HAP-1 (cell line): ENCODE measurements around the gene HCRTR1.

Source experiments
- DNase-seq, 2 experiments: peaks; one replicate each; pipeline ENCODE4 v3.0.0-alpha.2; 2016 to 2020; ENCODE audit warnings: low spot score in 2 of 2
- H3K27me3 ChIP-seq: fragments of 250-450 bp; sonication (Bioruptor Pico); 2 replicates; pipeline ENCODE4 v1.5.1; 2020; ENCODE audit warnings: low read depth, mild to moderate bottlenecking, moderate library complexity
- H3K36me3 ChIP-seq: fragments of 250-450 bp; sonication (Bioruptor Pico); replicated peaks from 2 replicates; pipeline ENCODE4 v1.5.1; 2020; ENCODE audit warnings: mild to moderate bottlenecking
- H3K4me1 ChIP-seq: fragments of 250-450 bp; sonication (Bioruptor Pico); 2 replicates; pipeline ENCODE4 v1.5.1; 2020; ENCODE audit warnings: mild to moderate bottlenecking
- H3K4me3 ChIP-seq: fragments of 250-450 bp; sonication (Bioruptor Pico); 2 replicates; pipeline ENCODE4 v1.5.1; 2020; ENCODE audit warnings: mild to moderate bottlenecking, moderate library complexity
- H3K9me3 ChIP-seq: fragments of 250-450 bp; sonication (Bioruptor Pico); 2 replicates; pipeline ENCODE4 v1.5.1; 2020; ENCODE audit warnings: mild to moderate bottlenecking, moderate library complexity
- in situ Hi-C: fragments of 300-500 bp; cut with MboI; formaldehyde crosslinking; loops from 3 replicates; pipeline ENCODE4 v1.14.3; 2020; ENCODE audit warnings: low sequenced_read_pairs, inconsistent platforms, mixed read lengths

Gene HCRTR1

DNA sequence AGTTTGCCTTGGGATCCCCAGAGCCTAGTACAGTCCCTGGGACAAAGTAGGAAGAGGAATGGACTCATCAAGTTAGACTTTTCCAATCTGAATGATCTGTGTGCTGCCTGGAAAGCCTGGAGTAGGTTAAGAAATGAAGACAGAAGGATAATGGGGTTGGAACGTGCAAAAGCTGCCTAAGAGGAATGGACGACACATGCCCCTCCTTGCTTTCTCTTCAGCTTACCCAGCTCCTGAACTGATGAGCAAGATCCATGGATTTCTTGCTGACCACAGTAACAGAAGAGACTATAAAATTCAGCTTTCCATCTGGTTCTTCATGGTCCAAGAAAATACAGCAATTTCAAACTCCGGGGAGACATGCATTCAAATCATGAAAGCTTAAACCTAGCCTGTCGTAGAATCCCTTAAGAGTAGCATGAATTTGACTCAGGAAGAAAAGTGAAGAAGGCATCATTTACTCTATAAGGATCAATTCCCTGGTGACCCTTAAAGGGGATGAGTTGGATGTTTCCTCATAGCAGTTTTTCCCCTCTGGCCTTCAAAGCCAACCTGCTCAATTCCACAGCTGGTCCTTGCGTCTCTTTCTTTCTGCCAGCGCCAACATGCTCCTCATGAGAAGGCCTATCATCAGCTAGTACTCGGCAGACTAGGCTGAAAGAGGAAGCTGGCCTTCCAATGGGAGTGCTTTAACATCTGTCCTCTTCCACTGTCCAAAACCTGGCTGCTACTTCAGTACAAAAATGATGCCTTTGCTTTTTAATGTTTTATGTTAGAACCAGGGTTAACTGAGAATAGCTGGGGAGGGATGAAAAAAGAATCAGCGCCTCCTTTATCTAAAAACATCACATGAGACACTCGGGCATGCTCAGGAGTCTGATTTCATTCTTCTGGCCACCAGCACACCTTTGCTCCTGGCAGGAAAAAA, 32.9 kb downstream of the HCRTR1 start:
- Histone ChIP-seq H3K27me3 (peaks cover 2% of the 10 kb centered on the region; the same call in 1 of the 2 replicates), H3K9me3 (no peaks in the 10 kb centered on the region), H3K4me3 (no peak overlapping the region), H3K4me1 (peaks cover 1% of the 10 kb centered on the region), H3K36me3 (no peaks in the 10 kb centered on the region)
- no peak for DNase-seq
- in situ Hi-C loops: no loop called here

GRCh38 chr1:31651089-31651420, 33.6 kb downstream of the HCRTR1 start:
- peaks cover 2% of the 10 kb centered on the region; the same call in 1 of the 2 replicates for H3K27me3 ChIP-seq
- no peak overlapping the region for H3K4me3 ChIP-seq
- in situ Hi-C loops: no loop called here
- no peaks in the 10 kb centered on the region for H3K9me3 ChIP-seq
- no peaks in the 10 kb centered on the region for H3K36me3 ChIP-seq
- H3K4me1 ChIP-seq: no peaks in the 10 kb centered on the region
- no peak for DNase-seq

DNA sequence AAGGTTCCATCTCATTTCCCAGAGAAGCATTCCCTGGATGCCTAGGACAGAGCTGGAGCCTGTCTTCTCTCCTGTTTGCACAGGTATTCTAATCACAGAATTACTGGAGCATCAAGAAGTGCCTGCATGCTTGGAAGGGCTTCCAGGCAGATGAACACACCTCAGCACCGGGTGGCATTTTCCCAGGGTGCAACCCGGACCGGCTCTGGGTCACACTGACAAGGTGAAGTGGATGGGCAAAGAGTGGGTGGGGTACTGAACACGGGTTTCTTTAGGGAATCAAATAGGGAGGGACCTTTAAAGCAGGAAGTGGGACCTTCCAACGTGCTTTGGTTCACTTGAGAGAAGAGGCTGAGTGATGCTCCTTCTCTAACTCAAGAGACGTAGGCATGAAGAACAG, 34.3 kb downstream of the HCRTR1 start:
- no peaks in the 10 kb centered on the region for H3K9me3 ChIP-seq
- no peaks in the 10 kb centered on the region for H3K36me3 ChIP-seq
- DNase-seq: no peak
- H3K4me1 ChIP-seq: no peaks in the 10 kb centered on the region
- H3K4me3 ChIP-seq: no peak overlapping the region
- peaks cover 2% of the 10 kb centered on the region; the same call in 1 of the 2 replicates for H3K27me3 ChIP-seq
- in situ Hi-C loops: no loop called here

DNA sequence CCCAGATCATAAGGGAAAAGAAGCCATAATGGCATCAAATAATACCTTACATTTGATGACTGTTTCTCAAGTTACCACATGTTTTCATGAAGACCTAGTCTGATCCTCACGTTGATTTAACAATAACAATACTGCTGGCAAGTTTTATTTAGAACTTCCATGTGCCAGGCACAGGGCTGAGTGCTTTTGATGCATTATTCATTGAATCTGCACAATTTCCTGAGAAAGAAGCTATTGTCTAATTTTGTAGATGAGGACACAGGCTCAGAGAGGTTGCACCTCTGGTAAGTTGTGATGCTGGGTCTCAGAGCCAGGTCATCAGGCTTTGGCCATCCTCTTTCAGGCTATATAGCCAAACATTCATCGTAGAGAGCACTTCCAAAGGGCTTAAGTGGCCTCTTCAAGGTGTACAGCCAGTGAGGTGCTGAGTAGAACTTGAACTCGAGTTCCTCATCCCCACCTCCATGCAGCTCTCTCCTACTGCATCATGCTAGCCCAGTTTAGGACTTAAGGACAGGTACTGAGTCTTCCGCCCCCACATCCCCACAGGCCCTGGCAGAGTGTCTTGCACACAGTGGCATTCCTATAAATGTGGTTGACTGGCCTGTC, 35.5 kb downstream of the HCRTR1 start:
- no peaks in the 10 kb centered on the region for H3K9me3 ChIP-seq
- in situ Hi-C loops: no loop called here
- H3K4me3 ChIP-seq: no peak overlapping the region
- no peaks in the 10 kb centered on the region for H3K4me1 ChIP-seq
- peaks cover 2% of the 10 kb centered on the region; the same call in 1 of the 2 replicates for H3K27me3 ChIP-seq
- H3K36me3 ChIP-seq: no peaks in the 10 kb centered on the region
- DNase-seq: no peak

GRCh38 chr1:31653717-31654473, 36.4 kb downstream of the HCRTR1 start:
- Histone ChIP-seq H3K36me3 (no peaks in the 10 kb centered on the region), H3K4me3 (no peak overlapping the region), H3K27me3 (peaks cover 2% of the 10 kb centered on the region; the same call in 1 of the 2 replicates), H3K9me3 (no peaks in the 10 kb centered on the region), H3K4me1 (no peaks in the 10 kb centered on the region)
- DNase-seq: no peak
- in situ Hi-C loops: no loop called here

- no peaks in the 10 kb centered on the region for H3K4me1 ChIP-seq
- no peaks in the 10 kb centered on the region for H3K9me3 ChIP-seq
- in situ Hi-C loops: no loop called here
- H3K36me3 ChIP-seq: no peaks in the 10 kb centered on the region
- peaks cover 2% of the 10 kb centered on the region; the same call in 1 of the 2 replicates for H3K27me3 ChIP-seq
- no peak for DNase-seq
- H3K4me3 ChIP-seq: no peak overlapping the region
These were observed 36.9 kb downstream of the HCRTR1 start for GRCh38 chr1:31654474-31654776.

DNA sequence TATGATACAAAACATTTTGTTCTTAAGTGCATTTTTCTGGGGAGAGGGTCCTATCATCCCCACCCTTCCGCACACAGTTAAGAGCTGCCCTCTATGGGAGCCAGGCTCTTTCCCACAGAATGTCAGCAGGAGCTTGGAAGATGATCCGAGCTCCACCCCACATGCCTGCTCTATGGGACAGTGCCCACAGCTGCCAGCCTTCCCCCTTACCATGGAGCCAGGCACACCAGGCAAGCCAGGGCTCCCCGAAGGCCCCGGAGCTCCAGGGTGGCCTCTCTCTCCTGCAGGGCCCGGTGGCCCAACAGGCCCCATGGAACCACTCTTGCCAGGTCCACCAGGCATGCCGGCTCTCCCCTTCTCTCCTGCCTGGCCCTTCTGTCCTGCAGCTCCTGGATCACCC, 37.6 kb downstream of the HCRTR1 start:
- no peak for DNase-seq
- Histone ChIP-seq H3K9me3 (no peaks in the 10 kb centered on the region), H3K36me3 (no peaks in the 10 kb centered on the region), H3K27me3 (peaks cover 2% of the 10 kb centered on the region; the same call in 1 of the 2 replicates), H3K4me1 (no peaks in the 10 kb centered on the region), H3K4me3 (no peak overlapping the region)
- in situ Hi-C loops: loop anchor here (5.0 kb wide), 1 partner anchor 142 kb away; no protein-coding TSS in a partner anchor

GRCh38 chr1:31655756-31656155, 38.3 kb downstream of the HCRTR1 start:
- Histone ChIP-seq H3K27me3 (0 out of 2 replicates have a peak, but pooled peaks cover 2% of the 10 kb centered on the region), H3K4me3 (no peak overlapping the region), H3K4me1 (no peaks in the 10 kb centered on the region), H3K9me3 (no peaks in the 10 kb centered on the region), H3K36me3 (no peaks in the 10 kb centered on the region)
- no peak for DNase-seq
- in situ Hi-C loops: loop anchor here (5.0 kb wide), 1 partner anchor 142 kb away; no protein-coding TSS in a partner anchor

DNA sequence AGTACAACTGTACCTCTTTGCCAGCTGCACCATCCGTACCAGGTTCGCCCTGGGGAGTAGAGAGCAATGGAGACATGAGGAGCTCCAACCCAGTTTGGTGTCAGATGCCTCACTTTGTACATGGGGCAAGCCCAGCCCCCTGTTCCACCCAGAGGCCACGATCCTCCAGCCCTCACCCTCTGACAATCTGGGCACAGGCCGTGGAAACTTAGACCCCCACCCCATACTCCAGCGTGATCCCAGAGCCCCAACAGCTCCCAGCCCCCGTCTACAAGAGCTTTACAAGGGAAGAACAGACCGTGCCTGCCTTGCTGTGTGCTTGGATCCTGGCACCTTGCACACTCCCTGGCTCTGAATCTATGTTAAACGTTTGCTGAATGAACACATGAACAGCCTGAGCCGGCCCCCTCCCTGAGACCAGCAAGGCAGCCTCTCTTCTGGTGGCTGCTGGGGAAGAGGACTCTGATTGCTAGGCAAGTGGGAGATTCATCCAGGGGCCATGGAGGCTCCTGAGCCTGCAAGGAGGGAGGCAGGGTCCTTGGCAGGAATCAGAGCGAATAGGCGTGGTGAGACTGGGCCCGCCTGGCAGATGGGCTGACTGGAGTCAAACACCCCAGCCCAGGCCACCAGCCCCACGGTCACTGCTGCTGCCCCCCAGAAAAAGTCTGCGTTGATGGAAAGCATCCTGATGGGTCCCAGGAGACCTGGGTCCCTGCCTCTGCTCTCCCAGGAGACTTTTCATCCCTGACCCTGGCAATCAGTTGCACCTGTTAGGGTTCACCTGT, 39.7 kb downstream of the HCRTR1 start:
- no peak overlapping the region for H3K4me3 ChIP-seq
- no peaks in the 10 kb centered on the region for H3K36me3 ChIP-seq
- 0 out of 2 replicates have a peak, but pooled peaks cover 2% of the 10 kb centered on the region for H3K27me3 ChIP-seq
- in situ Hi-C loops: loop anchor here (5.0 kb wide), 1 partner anchor 140 kb away; no protein-coding TSS in a partner anchor
- no peaks in the 10 kb centered on the region for H3K4me1 ChIP-seq
- H3K9me3 ChIP-seq: no peaks in the 10 kb centered on the region
- DNase-seq: no peak

GRCh38 chr1:31657972-31658510, 40.6 kb downstream of the HCRTR1 start:
- Histone ChIP-seq H3K9me3 (no peaks in the 10 kb centered on the region), H3K27me3 (no peaks in the 10 kb centered on the region), H3K4me1 (no peaks in the 10 kb centered on the region), H3K4me3 (no peak overlapping the region), H3K36me3 (no peaks in the 10 kb centered on the region)
- in situ Hi-C loops: loop anchor here (5.0 kb wide), 1 partner anchor 139 kb away; no protein-coding TSS in a partner anchor
- no peak for DNase-seq

GRCh38 chr1:31658721-31659120, 41.2 kb downstream of the HCRTR1 start:
- DNase-seq: no peak
- no peaks in the 10 kb centered on the region for H3K27me3 ChIP-seq
- no peaks in the 10 kb centered on the region for H3K4me1 ChIP-seq
- no peak overlapping the region for H3K4me3 ChIP-seq
- no peaks in the 10 kb centered on the region for H3K36me3 ChIP-seq
- no peaks in the 10 kb centered on the region for H3K9me3 ChIP-seq
- in situ Hi-C loops: loop anchor here (5.0 kb wide), 1 partner anchor 139 kb away; no protein-coding TSS in a partner anchor

DNA sequence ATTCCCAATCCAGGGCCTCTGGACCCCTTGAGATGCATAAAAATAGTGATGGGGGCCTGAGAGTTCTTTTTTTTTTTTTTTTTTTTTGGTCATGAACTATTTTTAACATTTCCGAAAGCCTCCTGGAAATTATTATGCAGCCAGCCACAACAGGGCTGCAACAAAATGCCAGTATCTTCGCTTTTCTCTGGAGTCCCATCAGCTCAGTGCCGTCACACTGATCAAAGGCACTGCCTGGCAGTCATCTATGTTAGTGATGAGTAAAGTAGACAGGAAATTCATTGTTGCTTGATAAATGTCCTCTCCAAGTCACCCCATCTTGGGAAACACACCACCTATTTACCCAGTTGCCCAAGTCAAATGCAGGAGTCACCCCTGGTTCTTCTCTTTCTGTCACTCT, 42.4 kb downstream of the HCRTR1 start:
- Histone ChIP-seq H3K36me3 (no peaks in the 10 kb centered on the region), H3K4me3 (no peak overlapping the region), H3K27me3 (no peaks in the 10 kb centered on the region), H3K9me3 (no peaks in the 10 kb centered on the region), H3K4me1 (no peaks in the 10 kb centered on the region)
- in situ Hi-C loops: loop anchor here (5.0 to 10.0 kb wide), 3 partner anchors 137 to 405 kb away; no protein-coding TSS in a partner anchor
- DNase-seq: no peak
